Measurements from ENCODE around the gene LCN10. TPM values are rescaled to one million over a fixed set of nuclear protein-coding genes. Genes with fewer than 3 reads are reported as not detected.
"Not testable (repeated sequence)": the region's sequence is repeated elsewhere in the genome, so short reads cannot be mapped to it uniquely, and the experiment has no call there.

LCN10 gene
- total and polyA plus RNA-seq, 7 donors = 1.2 to 9.2 (median 2.1) TPM

- Histone ChIP-seq H3K36me3 (no peaks in the 10 kb centered on the region), H3K4me3 (peak overlapping the region; percentile 51 to 70 (median 61)), H3K27ac (peak overlapping the region; percentile 66 to 76 (median 74)), H3K27me3 (peaks cover 0 to 20% (median 20%) of the 10 kb centered on the region in 3 donors), H3K9me3 (no peaks in the 10 kb centered on the region), H3K4me1 (peaks cover 0 to 23% (median 20%) of the 10 kb centered on the region in 4 donors)
- 7 to 9% methylated on average over 56 of the region's 56 CpGs for WGBS, 2 donors
- DNase-seq = no peak
- intact Hi-C loops (cut with DNase I) = no loop called here
- TF ChIP-seq POLR2A (IDR thresholded peaks at IDR 0.05) (no peak), CTCF (IDR thresholded peaks at IDR 0.05) (no peak), EP300 (IDR thresholded peaks at IDR 0.05) (no peak), POLR2AphosphoS5 (IDR thresholded peaks at IDR 0.05) (no peak)
Measured at GRCh38 chr9:136712690-136713544, 29.8 kb downstream of the LCN10 start.

- TF ChIP-seq POLR2AphosphoS5 (IDR thresholded peaks at IDR 0.05) (no peak), CTCF (IDR thresholded peaks at IDR 0.05) (no peak), EP300 (IDR thresholded peaks at IDR 0.05) (no peak), POLR2A (IDR thresholded peaks at IDR 0.05) (no peak)
- Histone ChIP-seq H3K27me3 (peaks cover 0 to 20% (median 20%) of the 10 kb centered on the region in 3 donors), H3K4me1 (peaks cover 0 to 23% (median 20%) of the 10 kb centered on the region in 4 donors), H3K4me3 (peak within 1 kb of the TSS; percentile 51 to 70 (median 61)), H3K9me3 (no peaks in the 10 kb centered on the region), H3K36me3 (no peaks in the 10 kb centered on the region), H3K27ac (peak within 1 kb of the TSS; percentile 66 to 76 (median 74))
- 1% methylated on average over 119 of the region's 119 CpGs for WGBS, 2 donors
- intact Hi-C loops (cut with DNase I) = no loop called here
- no peak for DNase-seq
Measured at GRCh38 chr9:136711751-136712689, 30.7 kb downstream of the LCN10 start, which contains the start of gene DIPK1B. TSS of gene DIPK1B (plus strand) at chr9:136712572. CDS start at chr9:136712666, 94 bp downstream.

- DNase-seq; H3K36me3 ChIP-seq; H3K9me3 ChIP-seq; intact Hi-C loops (cut with DNase I): not testable (repeated sequence)
- peak overlapping the region in 2 of 4 donors; percentile 33 to 53 for H3K27ac ChIP-seq
- peaks cover 0 to 23% (median 20%) of the 10 kb centered on the region in 4 donors for H3K4me1 ChIP-seq
- peaks cover 0 to 20% (median 20%) of the 10 kb centered on the region in 3 donors for H3K27me3 ChIP-seq
- 23 to 60% methylated on average over 4 of the region's 4 CpGs for WGBS, 2 donors
- peak overlapping the region in 1 of 4 donors; percentile 69 for H3K4me3 ChIP-seq
Measured at GRCh38 chr9:136711219-136711648, 31.5 kb downstream of the LCN10 start.

GRCh38 chr9:136710543-136710942 is 32.2 kb downstream of the LCN10 start:
- no peaks in the 10 kb centered on the region for H3K9me3 ChIP-seq
- no peaks in the 10 kb centered on the region for H3K36me3 ChIP-seq
- H3K27ac ChIP-seq = peak overlapping the region in 2 of 4 donors; percentile 21 to 33
- no peak overlapping the region for H3K4me3 ChIP-seq
- intact Hi-C loops (cut with DNase I) = no loop called here
- peaks cover 0 to 23% (median 20%) of the 10 kb centered on the region in 4 donors for H3K4me1 ChIP-seq
- peaks cover 0 to 20% (median 20%) of the 10 kb centered on the region in 3 donors for H3K27me3 ChIP-seq
- no peak for DNase-seq
- TF ChIP-seq POLR2AphosphoS5 (IDR thresholded peaks at IDR 0.05) = no peak
- TF ChIP-seq POLR2A (IDR thresholded peaks at IDR 0.05) = no peak
- TF ChIP-seq CTCF (IDR thresholded peaks at IDR 0.05) = no peak
- 82 to 93% methylated on average over 7 of the region's 7 CpGs for WGBS, 2 donors
